GM19324 (cell line): ENCODE measurements around the gene CDH15.
"Not testable (repeated sequence)": the region's sequence is repeated elsewhere in the genome, so short reads cannot be mapped to it uniquely, and the experiment has no call there.

Experiments
- ATAC-seq: cut with Tn5 transposase; IDR thresholded peaks from one replicate; pipeline ENCODE4 v1.9.1; 2021; ENCODE audit warnings: mild to moderate bottlenecking, moderate library complexity; ENCODE audit not compliant: unreplicated experiment, low FRiP score

Gene CDH15

DNA sequence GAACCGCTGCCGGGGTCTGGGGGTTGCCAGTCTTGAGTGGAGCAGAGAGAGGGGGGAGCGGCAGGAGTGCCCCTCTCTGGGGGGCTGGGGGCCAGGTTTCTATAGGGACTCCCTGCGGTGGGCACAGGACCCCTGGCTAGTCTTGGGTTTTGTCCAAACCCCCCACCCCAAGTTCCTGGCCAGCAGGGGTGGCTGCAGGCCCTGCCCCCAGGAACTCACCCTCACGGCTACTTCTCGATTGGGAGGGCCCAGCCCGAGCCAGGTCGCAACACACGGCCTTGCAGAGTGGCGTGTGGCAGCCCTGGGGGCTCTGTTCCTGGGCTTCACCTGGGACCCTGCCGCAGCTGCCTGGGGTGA lies 601 bp downstream of the CDH15 start:
- ATAC-seq = no peak

DNA sequence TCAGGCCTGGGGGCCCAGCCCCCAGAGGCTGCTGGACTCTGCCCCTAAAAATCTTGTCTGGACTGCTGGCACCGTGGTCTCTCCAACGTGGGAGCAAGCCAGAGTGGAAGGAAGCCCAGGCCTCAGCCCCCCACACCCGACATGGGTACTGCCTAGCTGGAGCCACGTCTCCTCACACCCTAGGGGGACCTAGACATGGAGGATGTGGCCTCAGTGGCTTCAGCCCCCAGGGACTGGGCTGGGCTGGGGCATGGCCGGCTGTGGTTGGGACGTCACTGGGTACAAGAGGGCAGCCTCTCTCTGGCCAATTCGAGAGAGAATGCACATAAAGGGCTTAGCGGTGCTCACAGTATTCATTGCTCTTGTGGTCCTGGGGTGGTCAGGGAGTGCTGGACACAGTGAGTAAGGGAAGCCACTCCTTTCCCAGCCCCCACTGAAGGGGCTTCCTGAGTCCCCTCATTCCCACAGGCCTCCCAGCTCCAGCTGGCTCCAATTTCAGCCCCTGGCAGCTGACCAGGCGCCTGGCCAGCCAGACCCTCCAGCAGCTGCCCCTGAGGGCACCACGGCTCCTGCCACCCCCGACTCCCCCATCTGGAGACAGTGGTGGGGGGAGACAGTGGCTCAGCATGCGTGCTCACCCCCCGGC lies 1.1 kb downstream of the CDH15 start:
- ATAC-seq = no peak

GRCh38 chr16:89173174-89173921 lies 1.8 kb downstream of the CDH15 start:
- ATAC-seq = no peak

GRCh38 chr16:89174055-89174827 lies 2.7 kb downstream of the CDH15 start:
- ATAC-seq = no peak

DNA sequence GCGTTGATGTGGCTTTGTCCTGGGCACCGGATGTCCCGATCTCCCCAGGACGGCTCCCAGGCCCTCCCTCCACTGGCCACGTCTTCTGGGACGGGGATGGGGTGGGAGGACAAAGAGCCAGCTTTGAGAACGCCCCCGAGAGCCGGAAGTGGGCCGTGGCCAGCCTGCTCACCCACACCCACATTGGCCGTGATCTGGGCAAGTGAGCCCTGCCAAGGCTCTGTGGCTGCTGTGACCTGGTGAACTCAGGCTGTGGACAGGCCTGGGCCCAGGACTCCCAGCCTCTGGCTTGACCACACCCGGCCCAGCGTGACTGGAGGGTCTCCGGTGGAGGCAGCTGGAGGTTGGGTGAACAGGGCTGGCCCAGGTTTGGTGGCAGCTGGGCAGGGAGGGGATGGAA lies 3.3 kb downstream of the CDH15 start:
- ATAC-seq = no peak

DNA sequence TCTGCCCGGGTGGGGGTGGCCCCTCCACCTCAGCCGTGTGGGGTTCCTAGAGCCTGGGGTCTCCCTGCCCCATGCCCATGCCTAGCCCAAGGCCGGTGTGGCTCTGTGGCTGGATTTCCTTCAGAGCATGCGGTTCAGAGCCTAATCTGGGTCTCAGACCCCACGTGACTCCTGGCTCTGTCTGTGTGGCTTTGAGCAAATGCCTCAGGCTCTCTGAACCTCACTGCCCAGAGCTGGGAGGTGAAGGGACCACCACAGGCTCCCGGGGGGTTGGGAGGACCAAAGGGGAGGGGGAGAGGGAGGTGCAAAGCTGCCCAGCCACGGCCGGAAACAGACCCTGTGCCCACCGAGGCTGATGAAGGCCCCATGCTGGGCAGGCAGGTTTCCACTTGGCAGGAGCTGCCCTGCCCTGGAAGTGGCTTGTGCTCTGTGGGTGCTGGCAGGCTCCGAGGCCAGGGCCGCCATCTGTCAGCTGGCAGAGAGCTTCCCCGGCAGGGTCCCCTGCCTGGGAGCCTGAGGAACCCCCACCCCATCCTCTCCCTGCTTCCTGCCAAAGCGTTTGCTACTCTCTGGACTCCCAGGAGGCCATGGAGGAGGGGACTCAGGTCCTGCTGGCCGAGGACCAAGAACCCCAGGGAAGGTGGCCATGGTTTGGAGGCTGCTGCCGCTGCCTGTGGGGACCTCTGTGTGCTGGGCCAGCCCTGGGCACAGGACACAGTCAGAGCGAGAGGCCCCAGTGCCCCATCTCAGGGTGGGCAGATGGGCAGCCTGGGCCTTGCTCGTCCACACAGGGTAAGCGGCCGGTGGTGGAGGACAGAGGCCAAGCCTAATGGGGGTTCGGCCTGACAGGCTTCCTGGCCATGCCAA lies 4.0 kb downstream of the CDH15 start:
- no peak for ATAC-seq

- ATAC-seq = no peak
Observed at GRCh38 chr16:89176147-89176690, 4.7 kb downstream of the CDH15 start.

- no peak for ATAC-seq
Observed at GRCh38 chr16:89176717-89177116, 5.2 kb downstream of the CDH15 start.

DNA sequence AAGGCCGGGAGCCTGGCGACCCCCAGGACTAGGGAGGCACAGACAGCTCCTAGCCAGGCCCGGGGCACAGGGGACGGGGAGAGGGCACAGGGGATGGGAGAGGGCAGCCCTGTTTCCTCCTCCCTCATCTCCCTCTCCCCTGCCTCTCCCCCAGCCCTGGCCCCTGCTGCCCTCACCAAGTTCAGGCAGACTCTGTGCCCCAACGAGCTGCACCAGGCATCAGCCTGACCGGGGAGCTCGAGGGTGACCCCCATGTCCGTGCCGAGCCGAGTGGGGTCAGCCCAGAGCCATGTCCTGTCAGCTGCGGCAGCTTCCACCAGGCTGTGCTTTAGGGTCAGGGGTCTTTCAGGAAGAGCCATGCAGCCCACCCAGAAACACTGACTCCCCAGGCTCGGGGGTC lies 6.0 kb downstream of the CDH15 start:
- ATAC-seq = no peak

GRCh38 chr16:89178453-89179147 lies 7.1 kb downstream of the CDH15 start:
- no peak for ATAC-seq

DNA sequence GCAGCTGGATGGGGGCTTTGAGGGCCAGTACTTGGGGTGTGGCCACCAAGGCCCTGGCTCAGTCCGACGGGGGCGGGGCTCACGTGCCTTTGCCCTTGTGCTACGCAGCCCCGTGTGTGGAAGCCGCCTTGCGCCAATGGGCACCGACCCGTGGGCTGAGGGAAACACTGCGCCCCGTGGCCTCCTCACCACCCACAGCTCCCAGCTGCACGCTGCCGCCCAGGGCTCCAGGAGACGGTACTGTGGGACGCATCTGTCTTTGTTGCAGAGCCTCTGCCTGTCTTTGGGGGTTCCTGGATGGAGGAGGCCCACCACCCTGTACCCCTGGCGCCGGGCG lies 7.6 kb downstream of the CDH15 start:
- ATAC-seq = no peak

GRCh38 chr16:89179656-89180315 lies 8.2 kb downstream of the CDH15 start:
- ATAC-seq = no peak

GRCh38 chr16:89183463-89183862 lies 11.9 kb downstream of the CDH15 start:
- no peak for ATAC-seq

- ATAC-seq = no peak
Observed at GRCh38 chr16:89183975-89184676, 12.6 kb downstream of the CDH15 start.

DNA sequence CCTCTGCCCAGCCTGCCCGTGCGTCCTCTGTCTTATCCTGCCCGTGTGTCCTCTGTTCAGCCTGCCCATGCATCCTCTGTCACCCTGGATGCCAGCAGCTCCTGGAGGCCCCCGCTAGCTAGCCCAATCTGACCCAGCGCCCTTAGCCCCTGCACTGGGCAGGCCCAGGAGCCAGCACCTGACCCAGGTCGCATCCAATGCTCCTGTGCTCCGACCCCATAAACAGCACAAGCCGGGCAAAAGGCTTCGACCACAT lies 13.1 kb downstream of the CDH15 start:
- ATAC-seq = no peak

DNA sequence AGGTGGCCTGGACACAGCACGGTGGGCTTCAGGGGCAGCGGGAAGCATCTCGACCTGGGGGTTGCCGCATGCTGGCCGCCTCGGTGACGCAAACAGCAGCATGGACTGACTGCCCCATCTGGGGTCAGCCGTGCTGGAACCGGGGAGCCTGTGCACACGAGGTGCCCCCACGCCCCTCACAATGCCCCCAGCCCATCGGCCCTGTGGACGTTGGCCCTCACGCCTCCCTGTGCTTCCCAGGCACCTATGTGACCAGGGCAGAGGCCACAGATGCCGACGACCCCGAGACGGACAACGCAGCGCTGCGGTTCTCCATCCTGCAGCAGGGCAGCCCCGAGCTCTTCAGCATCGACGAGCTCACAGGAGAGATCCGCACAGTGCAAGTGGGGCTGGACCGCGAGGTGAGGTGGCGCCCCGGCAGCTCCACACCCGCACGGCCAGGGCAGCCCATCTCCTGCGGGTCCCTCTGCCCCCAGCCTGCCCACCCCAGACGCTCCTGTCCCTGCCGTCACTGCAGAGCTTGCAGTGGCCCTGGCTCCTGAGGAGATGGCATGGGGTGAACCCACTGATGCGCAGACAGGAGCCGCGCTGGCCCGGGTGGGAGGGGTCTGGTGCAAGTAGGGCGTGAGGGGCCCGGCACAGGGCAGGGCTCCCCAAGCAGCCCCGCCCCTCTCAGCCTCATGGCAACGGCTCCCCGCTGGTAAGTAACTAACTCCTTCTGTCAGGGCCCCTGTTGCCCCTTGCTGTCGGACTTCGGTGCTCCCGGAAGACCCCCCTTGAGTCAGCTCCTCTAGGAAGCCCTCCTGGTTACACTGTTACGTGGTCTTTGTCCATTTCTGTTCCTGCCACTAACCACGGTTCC lies 13.6 kb downstream of the CDH15 start:
- no peak for ATAC-seq

DNA sequence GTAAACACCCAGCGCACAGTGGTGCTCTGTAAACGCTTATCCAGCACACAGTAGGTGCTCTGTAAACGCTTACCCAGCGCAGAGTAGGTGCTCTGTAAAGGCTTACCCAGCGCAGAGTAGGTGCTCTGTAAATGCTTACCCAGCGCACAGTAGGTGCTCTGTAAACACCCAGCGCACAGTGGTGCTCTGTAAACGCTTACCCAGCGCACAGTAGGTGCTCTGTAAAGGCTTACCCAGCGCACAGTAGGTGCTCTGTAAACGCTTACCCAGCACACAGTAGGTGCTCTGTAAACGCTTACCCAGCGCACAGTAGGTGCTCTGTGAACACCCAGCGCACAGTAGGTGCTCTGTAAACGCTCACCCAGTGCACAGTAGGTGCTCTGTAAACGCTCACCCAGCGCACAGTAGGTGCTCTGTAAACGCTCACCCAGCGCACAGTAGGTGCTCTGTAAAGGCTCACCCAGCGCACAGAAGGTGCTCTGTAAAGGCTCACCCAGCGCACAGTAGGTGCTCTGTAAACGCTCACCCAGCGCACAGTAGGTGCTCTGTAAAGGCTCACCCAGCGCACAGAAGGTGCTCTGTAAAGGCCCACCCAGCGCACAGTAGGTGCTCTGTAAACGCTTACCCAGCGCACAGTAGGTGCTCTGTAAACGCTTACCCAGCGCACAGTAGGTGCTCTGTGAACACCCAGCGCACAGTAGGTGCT lies 14.5 kb downstream of the CDH15 start:
- ATAC-seq = not testable (repeated sequence)
